GM21528 (cell line): ENCODE measurements around the gene HSF4.

ENCODE experiments used
- ATAC-seq: cut with Tn5 transposase; IDR thresholded peaks from one replicate; pipeline ENCODE4 v1.9.1; 2021; ENCODE audit warnings: mild to moderate bottlenecking, moderate library complexity; ENCODE audit not compliant: unreplicated experiment, low FRiP score

The HSF4 gene

GRCh38 chr16:67213197-67214019 lies 48.9 kb downstream of the HSF4 start:
- no peak for ATAC-seq

DNA sequence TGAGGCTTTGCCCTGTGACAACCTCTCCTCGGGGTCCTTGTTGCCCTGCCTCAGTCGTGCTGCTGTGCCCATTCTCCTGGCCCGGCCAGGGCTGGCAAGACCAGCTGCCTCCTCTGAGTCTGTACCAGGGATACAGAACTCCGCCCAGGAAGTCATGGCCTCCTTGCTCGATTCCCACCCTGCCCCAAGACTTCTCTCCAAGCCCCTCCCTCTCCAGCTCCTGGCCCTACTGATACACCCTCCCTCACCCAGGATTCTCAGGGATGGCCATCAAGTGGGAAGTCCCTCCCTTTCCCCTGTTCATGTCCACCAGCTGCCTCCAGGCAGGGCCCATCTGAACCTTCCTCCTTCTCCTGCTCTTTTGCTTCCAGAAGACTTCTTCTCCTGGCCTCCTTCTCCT lies 51.2 kb downstream of the HSF4 start:
- no peak for ATAC-seq

- no peak for ATAC-seq
These were observed 52.3 kb downstream of the HSF4 start for GRCh38 chr16:67216612-67217490.
